ENCODE data around the gene UBAP2L. TPM values are rescaled to one million over a fixed set of nuclear protein-coding genes. Genes with fewer than 3 reads are reported as not detected.

The UBAP2L gene
- total RNA-seq, 1 donor from 2014 or later = 218 TPM

- H3K9me3 ChIP-seq (ENCODE audit: insufficient read depth, low read depth, low read length) = no peaks in the 10 kb centered on the region
- Mint-ChIP-seq H3K9me3 (ENCODE audit: unreplicated experiment) (peaks cover 2% of the 10 kb centered on the region), H3K27ac (ENCODE audit: unreplicated experiment) (no peak within 1 kb of the TSS), H3K4me3 (ENCODE audit: unreplicated experiment) (no peak within 1 kb of the TSS), H3K27me3 (ENCODE audit: low read depth, unreplicated experiment) (peaks cover 37% of the 10 kb centered on the region), H3K36me3 (ENCODE audit: low read depth, unreplicated experiment) (peaks cover 2% of the 10 kb centered on the region), H3K4me1 (ENCODE audit: low read depth, unreplicated experiment) (peaks cover 3% of the 10 kb centered on the region)
- H3K27ac ChIP-seq (ENCODE audit: low read depth, low read length) = no peak within 1 kb of the TSS
- H3K79me2 ChIP-seq (ENCODE audit: insufficient read depth, low read length) = no peaks in the 10 kb centered on the region
- TF ChIP-seq CTCF (IDR thresholded peaks at IDR 0.05; ENCODE audit: insufficient read depth, low read depth, low read length) (no peak), EZH2 (IDR thresholded peaks at IDR 0.05; ENCODE audit: insufficient read depth, low read length) (no peak)
- H2AFZ ChIP-seq (ENCODE audit: low read depth, low read length) = no peak within 1 kb of the TSS
- DNase-seq (ENCODE audit: low read depth) = no peak
- H3K4me1 ChIP-seq (ENCODE audit: insufficient read depth, low read length) = peaks cover 5% of the 10 kb centered on the region
- no peak within 1 kb of the TSS for H3K4me3 ChIP-seq (ENCODE audit: insufficient read depth, low read depth, low read length)
- no peak within 1 kb of the TSS for H3K4me2 ChIP-seq (ENCODE audit: low read length)
- H3K27me3 ChIP-seq (ENCODE audit: insufficient read depth, low read length) = peaks cover 32% of the 10 kb centered on the region
- no peaks in the 10 kb centered on the region for H4K20me1 ChIP-seq (ENCODE audit: insufficient read depth, low read length)
- no peak within 1 kb of the TSS for H3K9ac ChIP-seq (ENCODE audit: low read length)
- no peak for FAIRE-seq
- H3K36me3 ChIP-seq (ENCODE audit: insufficient read depth, low read length) = no peaks in the 10 kb centered on the region
These were observed 28.7 kb upstream of the UBAP2L start, which contains the start of gene TPM3 for GRCh38 chr1:154191990-154192461. TPM3 (minus strand) TSS chr1:154192100; CDS start chr1:154192018, 82 bp downstream.

GRCh38 chr1:154192476-154192875, 28.3 kb upstream of the UBAP2L start:
- H3K27ac ChIP-seq (ENCODE audit: low read depth, low read length) = no peak overlapping the region
- no peak overlapping the region for H3K4me3 ChIP-seq (ENCODE audit: insufficient read depth, low read depth, low read length)
- peaks cover 5% of the 10 kb centered on the region for H3K4me1 ChIP-seq (ENCODE audit: insufficient read depth, low read length)
- H3K9me3 ChIP-seq (ENCODE audit: insufficient read depth, low read depth, low read length) = no peaks in the 10 kb centered on the region
- H3K27me3 ChIP-seq (ENCODE audit: insufficient read depth, low read length) = peaks cover 31% of the 10 kb centered on the region
- H2AFZ ChIP-seq (ENCODE audit: low read depth, low read length) = no peak overlapping the region
- H3K36me3 ChIP-seq (ENCODE audit: insufficient read depth, low read length) = no peaks in the 10 kb centered on the region
- no peaks in the 10 kb centered on the region for H4K20me1 ChIP-seq (ENCODE audit: insufficient read depth, low read length)
- Mint-ChIP-seq H3K9me3 (ENCODE audit: unreplicated experiment) (peaks cover 2% of the 10 kb centered on the region), H3K4me1 (ENCODE audit: low read depth, unreplicated experiment) (peaks cover 5% of the 10 kb centered on the region), H3K27me3 (ENCODE audit: low read depth, unreplicated experiment) (peaks cover 37% of the 10 kb centered on the region), H3K27ac (ENCODE audit: unreplicated experiment) (no peak overlapping the region), H3K36me3 (ENCODE audit: low read depth, unreplicated experiment) (peaks cover 2% of the 10 kb centered on the region), H3K4me3 (ENCODE audit: unreplicated experiment) (no peak overlapping the region)
- DNase-seq (ENCODE audit: low read depth) (no peak), FAIRE-seq (no peak)
- no peak overlapping the region for H3K9ac ChIP-seq (ENCODE audit: low read length)
- TF ChIP-seq CTCF (IDR thresholded peaks at IDR 0.05; ENCODE audit: insufficient read depth, low read depth, low read length) (no peak), EZH2 (IDR thresholded peaks at IDR 0.05; ENCODE audit: insufficient read depth, low read length) (no peak)
- no peak overlapping the region for H3K4me2 ChIP-seq (ENCODE audit: low read length)
- no peaks in the 10 kb centered on the region for H3K79me2 ChIP-seq (ENCODE audit: insufficient read depth, low read length)

- Mint-ChIP-seq H3K27me3 (ENCODE audit: low read depth, unreplicated experiment) (peaks cover 37% of the 10 kb centered on the region), H3K4me3 (ENCODE audit: unreplicated experiment) (no peak overlapping the region), H3K27ac (ENCODE audit: unreplicated experiment) (peak overlapping the region; percentile 69), H3K4me1 (ENCODE audit: low read depth, unreplicated experiment) (peaks cover 5% of the 10 kb centered on the region), H3K9me3 (ENCODE audit: unreplicated experiment) (peaks cover 2% of the 10 kb centered on the region), H3K36me3 (ENCODE audit: low read depth, unreplicated experiment) (peaks cover 2% of the 10 kb centered on the region)
- Histone ChIP-seq H4K20me1 (ENCODE audit: insufficient read depth, low read length) (no peaks in the 10 kb centered on the region), H3K9ac (ENCODE audit: low read length) (no peak overlapping the region), H2AFZ (ENCODE audit: low read depth, low read length) (no peak overlapping the region), H3K27ac (ENCODE audit: low read depth, low read length) (no peak overlapping the region), H3K4me3 (ENCODE audit: insufficient read depth, low read depth, low read length) (no peak overlapping the region), H3K9me3 (ENCODE audit: insufficient read depth, low read depth, low read length) (no peaks in the 10 kb centered on the region), H3K27me3 (ENCODE audit: insufficient read depth, low read length) (peaks cover 28% of the 10 kb centered on the region), H3K36me3 (ENCODE audit: insufficient read depth, low read length) (no peaks in the 10 kb centered on the region), H3K4me1 (ENCODE audit: insufficient read depth, low read length) (peaks cover 5% of the 10 kb centered on the region), H3K4me2 (ENCODE audit: low read length) (no peak overlapping the region), H3K79me2 (ENCODE audit: insufficient read depth, low read length) (no peaks in the 10 kb centered on the region)
- FAIRE-seq (no peak), DNase-seq (ENCODE audit: low read depth) (no peak)
- TF ChIP-seq EZH2 (IDR thresholded peaks at IDR 0.05; ENCODE audit: insufficient read depth, low read length) (no peak), CTCF (IDR thresholded peaks at IDR 0.05; ENCODE audit: insufficient read depth, low read depth, low read length) (no peak)
These were observed 26.9 kb upstream of the UBAP2L start for GRCh38 chr1:154193821-154194220.
